NCI-H69 (cell line): Measurements from ENCODE around the gene ARL6IP6.
"Not testable (repeated sequence)": the region's sequence is repeated elsewhere in the genome, so short reads cannot be mapped to it uniquely, and the experiment has no call there.

ENCODE experiments used
- DNase-seq: peaks from one replicate; lab custom pipeline; 2025; lab: John Stamatoyannopoulos, UW

ARL6IP6 gene

GRCh38 chr2:152722639-152723038 is 4.2 kb downstream of the ARL6IP6 start:
- DNase-seq, result not testable (repeated sequence)

DNA sequence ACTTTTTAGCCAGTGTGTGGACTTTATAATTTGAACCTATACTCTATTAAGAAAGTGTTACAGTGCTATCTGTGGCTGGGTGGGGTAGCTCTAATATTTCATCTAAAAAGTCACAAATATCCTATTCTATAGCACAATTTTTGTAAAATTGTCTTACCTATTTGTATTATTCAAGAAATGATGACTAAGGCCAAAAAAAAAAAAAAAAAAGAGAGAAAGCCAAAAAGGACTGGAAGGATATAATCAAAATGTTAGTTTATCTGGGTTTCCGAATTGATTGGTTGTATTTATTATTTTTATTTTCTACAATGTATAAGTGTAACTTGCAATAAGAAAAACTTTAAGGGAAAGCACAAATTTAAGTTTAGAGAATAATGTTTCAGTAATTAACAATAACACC is 5.5 kb downstream of the ARL6IP6 start:
- DNase-seq, result no peak

DNA sequence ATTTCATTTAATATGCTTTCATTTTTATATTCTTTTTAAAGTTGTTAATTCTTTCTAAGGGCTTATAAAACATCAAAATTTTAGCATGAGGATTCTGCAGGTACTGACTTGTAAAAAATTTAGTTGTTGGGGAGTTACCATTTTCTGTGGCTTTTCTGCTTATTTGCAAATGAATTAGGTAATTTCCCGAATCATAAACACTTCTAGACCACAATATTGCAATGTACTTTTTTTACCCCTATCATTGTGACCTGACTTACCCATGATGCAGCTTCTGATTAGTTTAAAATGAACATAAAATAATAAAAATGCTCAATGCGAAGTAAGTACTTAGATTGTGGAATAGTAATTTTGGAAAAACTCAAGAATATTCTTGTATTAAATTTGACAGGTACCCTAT is 11.4 kb downstream of the ARL6IP6 start:
- DNase-seq, result no peak

GRCh38 chr2:152730591-152731333 is 12.3 kb downstream of the ARL6IP6 start:
- DNase-seq, result no peak

DNA sequence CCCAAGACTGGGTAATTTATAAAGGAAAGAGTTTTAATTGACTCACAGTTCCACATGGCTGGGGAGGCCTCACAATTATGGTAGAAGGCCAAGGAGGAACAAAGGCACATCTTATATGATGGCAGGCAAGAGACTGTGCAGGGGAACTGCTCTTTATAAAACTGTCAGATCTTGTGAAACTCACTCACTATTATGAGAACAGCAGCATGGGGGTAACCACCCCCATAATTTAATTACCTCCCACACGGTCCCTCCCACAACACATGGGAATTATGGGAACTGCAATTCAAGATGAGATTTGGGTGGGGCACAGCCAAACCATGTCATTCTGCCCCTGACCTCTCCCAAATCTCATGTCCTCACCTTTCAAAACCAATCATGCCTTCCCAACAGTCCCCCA is 19.1 kb downstream of the ARL6IP6 start:
- DNase-seq, result not testable (repeated sequence)

- no peak for DNase-seq
Observed at GRCh38 chr2:152738438-152738837, 20.0 kb downstream of the ARL6IP6 start.

DNA sequence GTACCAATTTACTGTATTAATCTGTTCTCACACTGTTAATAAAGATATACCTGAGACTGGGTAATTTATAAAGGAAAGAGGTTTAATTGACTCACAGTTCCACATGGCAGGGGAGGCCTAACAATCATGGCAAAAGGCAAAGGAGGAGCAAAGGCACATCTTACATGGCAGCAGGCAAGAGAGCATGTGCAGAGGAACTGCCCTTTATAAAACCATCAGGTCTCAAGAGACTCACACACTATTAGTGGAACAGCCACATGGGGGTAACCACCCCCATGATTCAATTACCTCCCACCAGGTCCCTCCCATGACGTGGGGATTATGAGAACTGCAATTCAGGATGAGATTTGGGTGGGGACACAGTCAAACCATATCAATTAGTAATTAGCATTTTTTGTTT is 21.3 kb downstream of the ARL6IP6 start:
- not testable (repeated sequence) for DNase-seq

- DNase-seq, result peak; percentile 55
Observed at GRCh38 chr2:152740743-152741328, 22.4 kb downstream of the ARL6IP6 start.

DNA sequence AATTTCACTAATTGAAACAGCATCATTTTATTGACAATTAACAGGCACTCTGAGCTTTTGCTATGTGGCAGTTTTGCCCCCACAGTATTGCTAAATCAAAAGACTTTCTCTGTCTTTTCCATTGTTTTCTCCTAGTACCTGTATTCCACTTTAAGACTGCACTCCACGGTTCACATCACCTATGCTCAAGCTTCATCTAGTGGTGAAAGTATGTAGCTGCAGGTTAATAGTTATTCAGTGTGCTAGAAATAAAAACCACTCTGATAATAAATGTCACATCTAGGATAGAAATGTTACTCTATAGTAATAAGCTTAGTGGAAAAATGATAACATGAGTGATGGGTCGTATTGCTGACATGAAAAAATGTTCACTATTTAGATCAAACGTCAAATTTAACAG is 24.6 kb downstream of the ARL6IP6 start:
- DNase-seq, result peak; percentile 35

- DNase-seq, result not testable (repeated sequence)
Observed at GRCh38 chr2:152747751-152748150, 29.3 kb downstream of the ARL6IP6 start.

GRCh38 chr2:152755029-152755428 is 36.6 kb downstream of the ARL6IP6 start:
- peak; percentile 12 for DNase-seq

- DNase-seq, result no peak
Observed at GRCh38 chr2:152759290-152760072, 41.1 kb downstream of the ARL6IP6 start.

DNA sequence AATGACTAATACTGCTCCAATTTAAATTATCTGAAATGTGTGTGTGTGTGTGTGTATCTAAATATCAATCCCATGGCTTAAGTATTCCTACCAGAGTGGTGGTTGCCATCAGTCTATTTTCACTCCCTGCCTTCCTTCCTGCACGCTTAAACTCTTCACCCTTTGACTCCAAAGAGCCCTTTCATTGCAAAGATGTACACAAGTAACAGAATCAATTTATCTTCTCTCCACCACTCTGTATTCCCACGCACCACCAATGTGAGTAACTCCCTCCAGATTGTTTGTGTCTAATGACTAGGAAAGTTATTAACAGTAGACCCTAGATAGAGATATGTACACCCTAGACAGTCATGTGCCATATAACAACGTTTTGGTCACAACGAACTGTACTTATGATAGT is 42.8 kb downstream of the ARL6IP6 start:
- DNase-seq, result no peak

DNA sequence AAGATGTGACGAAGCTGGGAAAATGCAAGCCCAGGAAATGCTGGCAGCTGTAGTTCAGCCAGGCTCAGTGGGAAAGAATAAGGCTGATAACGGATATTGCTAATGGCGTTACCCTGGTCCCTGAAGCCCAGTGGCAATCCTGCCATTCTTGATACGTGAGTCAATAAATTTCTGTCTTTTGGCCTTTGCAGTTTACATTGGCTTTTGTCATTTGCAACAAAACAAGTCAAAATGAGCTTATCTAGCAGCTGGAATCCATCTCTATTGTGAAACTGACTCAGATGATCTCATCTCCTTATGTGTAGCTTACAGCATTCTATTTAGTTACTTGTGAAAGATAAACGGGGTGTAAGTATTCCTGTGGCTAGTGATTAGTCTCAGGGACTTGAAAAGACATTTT is 43.8 kb downstream of the ARL6IP6 start:
- no peak for DNase-seq

DNA sequence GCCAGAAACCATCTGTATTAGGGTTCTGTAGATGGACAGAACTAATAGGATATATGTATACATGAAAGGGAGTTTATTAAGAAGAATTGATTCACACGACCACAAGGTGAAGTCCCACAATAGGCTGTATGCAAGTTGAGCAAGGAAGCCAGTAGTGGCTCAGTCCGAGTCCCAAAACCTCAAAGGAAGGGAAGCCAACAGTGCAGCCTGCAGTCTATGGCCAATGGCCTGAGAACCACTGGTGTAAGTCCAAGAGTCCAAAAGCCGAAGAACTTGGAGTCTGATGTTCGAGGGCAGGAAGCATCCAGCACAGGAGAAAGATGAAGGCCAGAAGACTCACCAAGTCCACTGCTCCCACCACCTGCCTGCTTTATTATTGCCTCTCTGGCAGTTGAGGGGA is 44.8 kb downstream of the ARL6IP6 start:
- not testable (repeated sequence) for DNase-seq

- DNase-seq, result no peak
Observed at GRCh38 chr2:152763651-152764050, 45.2 kb downstream of the ARL6IP6 start.

GRCh38 chr2:152766928-152767327 is 48.5 kb downstream of the ARL6IP6 start:
- DNase-seq, result no peak

- peak; percentile 73 for DNase-seq
Observed at GRCh38 chr2:152781175-152781574, 62.8 kb downstream of the ARL6IP6 start.

DNA sequence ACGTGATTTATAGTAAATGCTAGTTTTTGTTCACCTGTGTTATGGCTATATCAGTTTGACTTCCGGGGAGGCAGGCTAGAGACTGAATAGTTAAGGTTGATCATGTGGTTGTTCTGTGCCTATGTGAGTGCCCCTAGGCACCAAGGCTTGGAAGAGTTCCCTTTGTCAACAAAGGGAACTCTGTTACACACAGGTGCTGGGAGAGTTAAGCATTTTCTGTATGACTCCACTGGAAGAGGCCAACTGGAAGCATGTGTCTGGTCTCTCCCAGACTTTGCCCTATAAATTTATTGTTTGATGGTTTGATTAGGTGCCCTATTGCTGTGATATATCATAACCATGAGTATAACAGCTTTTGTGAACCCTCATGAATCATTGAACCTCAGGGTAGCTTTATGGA is 63.8 kb downstream of the ARL6IP6 start:
- DNase-seq, result peak; percentile 73

GRCh38 chr2:152790883-152791282 is 72.5 kb downstream of the ARL6IP6 start:
- DNase-seq, result no peak

- DNase-seq, result peak; percentile 39
Observed at GRCh38 chr2:152791979-152792378, 73.6 kb downstream of the ARL6IP6 start.

DNA sequence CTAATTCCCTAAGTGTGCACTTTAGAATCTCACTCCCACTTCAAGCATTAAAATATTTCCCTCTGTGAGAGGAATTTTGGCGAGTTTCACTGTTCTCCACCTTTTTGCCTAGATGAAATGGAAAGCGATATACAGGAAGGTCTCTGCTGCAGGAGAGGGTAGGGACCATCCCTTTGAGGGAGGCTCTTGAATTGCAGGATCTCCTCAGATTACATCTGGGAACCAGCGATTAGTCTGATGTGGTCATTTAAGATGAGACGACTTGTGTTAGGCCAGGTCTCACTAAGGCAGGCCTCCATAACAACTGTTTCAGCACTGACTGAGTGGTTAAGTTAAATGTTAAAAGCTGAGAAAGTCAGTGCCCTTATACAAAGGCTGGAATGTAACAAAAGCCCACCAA is 74.6 kb downstream of the ARL6IP6 start:
- no peak for DNase-seq

DNA sequence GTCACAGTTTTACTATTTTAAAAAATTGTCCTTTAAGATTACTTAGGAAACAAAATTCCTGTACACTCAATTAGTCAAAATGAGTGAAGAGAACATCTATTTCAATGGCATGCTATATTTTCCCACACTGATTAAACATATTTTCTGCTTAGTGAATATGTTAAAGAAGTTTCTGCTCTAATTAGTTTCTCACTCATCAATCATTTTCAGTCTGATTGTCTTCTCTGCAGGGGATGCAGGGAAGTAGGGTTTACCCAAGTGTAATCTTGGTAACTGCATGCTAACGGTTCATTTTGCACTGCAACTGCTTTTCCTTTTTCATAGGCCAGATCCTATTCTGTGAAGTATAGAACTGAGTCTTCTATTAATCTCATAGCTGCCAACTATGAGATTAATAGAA is 78.5 kb downstream of the ARL6IP6 start:
- DNase-seq, result peak; percentile 40
